BLaER1 (cell line): Measurements from ENCODE around the gene XRN1.

Experiments
- H3K27ac ChIP-seq: shearing (Covaris generic); formaldehyde crosslinking; 2 replicates; pipeline ENCODE4 v1.8.1; 2022
- H3K27me3 ChIP-seq: shearing (Covaris generic); formaldehyde crosslinking; 2 replicates; pipeline ENCODE4 v1.8.1; 2022
- H3K36me3 ChIP-seq: shearing (Covaris generic); formaldehyde crosslinking; 2 replicates; pipeline ENCODE4 v1.8.1; 2022
- H3K4me1 ChIP-seq: shearing (Covaris generic); formaldehyde crosslinking; 2 replicates; pipeline ENCODE4 v1.8.1; 2022
- H3K4me2 ChIP-seq: shearing (Covaris generic); formaldehyde crosslinking; 2 replicates; pipeline ENCODE4 v1.8.1; 2022
- H3K4me3 ChIP-seq: shearing (Covaris generic); formaldehyde crosslinking; 2 replicates; pipeline ENCODE4 v1.8.1; 2022
- H3K9ac ChIP-seq: shearing (Covaris generic); formaldehyde crosslinking; 2 replicates; pipeline ENCODE4 v1.8.1; 2022
- H3K9me3 ChIP-seq: shearing (Covaris generic); formaldehyde crosslinking; 2 replicates; pipeline ENCODE4 v1.8.1; 2022
- H4K20me1 ChIP-seq: shearing (Covaris generic); formaldehyde crosslinking; 2 replicates; pipeline ENCODE4 v1.8.1; 2022
- Cebpa-rat ChIP-seq: shearing (Covaris generic); IDR thresholded peaks from 2 replicates; pipeline ENCODE4 v1.8.1; 2022

The XRN1 gene, protein sequence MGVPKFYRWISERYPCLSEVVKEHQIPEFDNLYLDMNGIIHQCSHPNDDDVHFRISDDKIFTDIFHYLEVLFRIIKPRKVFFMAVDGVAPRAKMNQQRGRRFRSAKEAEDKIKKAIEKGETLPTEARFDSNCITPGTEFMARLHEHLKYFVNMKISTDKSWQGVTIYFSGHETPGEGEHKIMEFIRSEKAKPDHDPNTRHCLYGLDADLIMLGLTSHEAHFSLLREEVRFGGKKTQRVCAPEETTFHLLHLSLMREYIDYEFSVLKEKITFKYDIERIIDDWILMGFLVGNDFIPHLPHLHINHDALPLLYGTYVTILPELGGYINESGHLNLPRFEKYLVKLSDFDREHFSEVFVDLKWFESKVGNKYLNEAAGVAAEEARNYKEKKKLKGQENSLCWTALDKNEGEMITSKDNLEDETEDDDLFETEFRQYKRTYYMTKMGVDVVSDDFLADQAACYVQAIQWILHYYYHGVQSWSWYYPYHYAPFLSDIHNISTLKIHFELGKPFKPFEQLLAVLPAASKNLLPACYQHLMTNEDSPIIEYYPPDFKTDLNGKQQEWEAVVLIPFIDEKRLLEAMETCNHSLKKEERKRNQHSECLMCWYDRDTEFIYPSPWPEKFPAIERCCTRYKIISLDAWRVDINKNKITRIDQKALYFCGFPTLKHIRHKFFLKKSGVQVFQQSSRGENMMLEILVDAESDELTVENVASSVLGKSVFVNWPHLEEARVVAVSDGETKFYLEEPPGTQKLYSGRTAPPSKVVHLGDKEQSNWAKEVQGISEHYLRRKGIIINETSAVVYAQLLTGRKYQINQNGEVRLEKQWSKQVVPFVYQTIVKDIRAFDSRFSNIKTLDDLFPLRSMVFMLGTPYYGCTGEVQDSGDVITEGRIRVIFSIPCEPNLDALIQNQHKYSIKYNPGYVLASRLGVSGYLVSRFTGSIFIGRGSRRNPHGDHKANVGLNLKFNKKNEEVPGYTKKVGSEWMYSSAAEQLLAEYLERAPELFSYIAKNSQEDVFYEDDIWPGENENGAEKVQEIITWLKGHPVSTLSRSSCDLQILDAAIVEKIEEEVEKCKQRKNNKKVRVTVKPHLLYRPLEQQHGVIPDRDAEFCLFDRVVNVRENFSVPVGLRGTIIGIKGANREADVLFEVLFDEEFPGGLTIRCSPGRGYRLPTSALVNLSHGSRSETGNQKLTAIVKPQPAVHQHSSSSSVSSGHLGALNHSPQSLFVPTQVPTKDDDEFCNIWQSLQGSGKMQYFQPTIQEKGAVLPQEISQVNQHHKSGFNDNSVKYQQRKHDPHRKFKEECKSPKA (N-terminal part only)

GRCh38 chr3:142447852-142448823, at the start of gene XRN1:
Gene XRN1 (minus strand): TSS chr3:142448037. CDS start chr3:142447944, 93 bp downstream.
- H3K27ac ChIP-seq = peak within 1 kb of the TSS; percentile 96
- H3K27me3 ChIP-seq = no peaks in the 10 kb centered on the region
- H3K9me3 ChIP-seq = peaks cover 12% of the 10 kb centered on the region
- peaks cover 25% of the 10 kb centered on the region for H3K4me1 ChIP-seq
- peaks cover 47% of the 10 kb centered on the region for H3K36me3 ChIP-seq
- peak within 1 kb of the TSS; percentile 99 for H3K9ac ChIP-seq
- no peak for TF ChIP-seq Cebpa-rat
- H3K4me2 ChIP-seq = peak within 1 kb of the TSS; percentile 80
- H3K4me3 ChIP-seq = peak within 1 kb of the TSS; percentile 95
- peaks cover 20% of the 10 kb centered on the region; the same call in 1 of the 2 replicates for H4K20me1 ChIP-seq

DNA sequence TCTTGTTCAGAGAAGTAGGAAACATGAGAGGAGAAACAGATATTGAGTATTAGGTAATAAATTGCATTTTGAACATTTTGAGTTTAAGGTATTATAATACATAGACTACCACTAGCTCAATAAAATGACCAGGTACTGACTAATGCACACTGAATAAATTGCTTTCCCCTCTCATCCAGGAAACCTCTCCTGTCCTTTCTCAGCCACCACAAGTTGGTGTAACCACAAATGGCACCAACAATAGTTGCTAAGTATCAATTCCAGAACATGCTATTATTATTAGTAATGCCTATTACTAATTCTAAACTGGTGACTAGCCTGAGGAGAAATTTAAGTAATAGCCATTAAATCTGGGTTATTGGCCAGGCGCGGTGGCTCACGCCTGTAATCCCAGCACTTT, 47.3 kb upstream of the XRN1 start:
- peaks cover 78% of the 10 kb centered on the region for H3K36me3 ChIP-seq
- no peaks in the 10 kb centered on the region for H3K9me3 ChIP-seq
- H3K27me3 ChIP-seq = no peaks in the 10 kb centered on the region
- H3K4me1 ChIP-seq = no peaks in the 10 kb centered on the region
- no peak overlapping the region for H3K9ac ChIP-seq
- H3K4me3 ChIP-seq = no peak overlapping the region
- H4K20me1 ChIP-seq = no peaks in the 10 kb centered on the region
- no peak overlapping the region for H3K27ac ChIP-seq
- TF ChIP-seq Cebpa-rat = no peak
- no peak overlapping the region for H3K4me2 ChIP-seq

- H3K4me3 ChIP-seq = no peak overlapping the region
- H3K36me3 ChIP-seq = peaks cover 84% of the 10 kb centered on the region
- no peak overlapping the region for H3K4me2 ChIP-seq
- H4K20me1 ChIP-seq = no peaks in the 10 kb centered on the region
- no peak overlapping the region for H3K27ac ChIP-seq
- no peaks in the 10 kb centered on the region for H3K4me1 ChIP-seq
- H3K9me3 ChIP-seq = no peaks in the 10 kb centered on the region
- no peak overlapping the region for H3K9ac ChIP-seq
- no peaks in the 10 kb centered on the region for H3K27me3 ChIP-seq
- no peak for TF ChIP-seq Cebpa-rat
These were observed 44.3 kb upstream of the XRN1 start for GRCh38 chr3:142492184-142492583.

GRCh38 chr3:142489572-142490323, 41.9 kb upstream of the XRN1 start:
- Histone ChIP-seq H3K27ac (no peak overlapping the region), H3K4me2 (no peak overlapping the region), H3K4me3 (no peak overlapping the region), H3K36me3 (peaks cover 85% of the 10 kb centered on the region), H3K4me1 (no peaks in the 10 kb centered on the region), H3K9me3 (no peaks in the 10 kb centered on the region), H4K20me1 (no peaks in the 10 kb centered on the region), H3K27me3 (no peaks in the 10 kb centered on the region), H3K9ac (no peak overlapping the region)
- TF ChIP-seq Cebpa-rat = no peak

DNA sequence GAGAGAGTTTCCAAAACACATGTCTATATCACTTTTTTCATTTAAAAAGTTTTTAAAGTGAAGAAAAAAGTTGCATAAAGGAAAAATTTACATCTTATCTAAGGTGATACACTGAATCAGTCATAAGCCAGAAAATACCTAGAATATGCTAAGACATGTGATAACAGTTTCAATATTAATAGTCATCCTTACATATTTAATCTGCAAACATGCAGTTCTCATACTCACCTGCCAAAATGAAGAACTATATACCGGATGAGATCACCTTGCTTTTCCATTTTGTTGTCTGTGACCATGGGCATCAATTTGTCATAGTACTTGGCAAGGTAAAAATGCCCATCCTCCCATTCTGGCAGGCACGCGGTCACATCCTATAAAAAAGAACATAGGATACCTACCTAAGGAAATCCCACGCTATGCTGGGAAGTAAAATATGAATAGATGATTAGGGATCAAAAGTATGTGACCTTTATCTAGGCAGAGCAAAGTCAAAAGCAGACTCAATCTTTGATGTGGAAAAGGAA, 37.1 kb upstream of the XRN1 start:
- H3K36me3 ChIP-seq = peaks cover 93% of the 10 kb centered on the region
- no peak overlapping the region for H3K4me3 ChIP-seq
- H4K20me1 ChIP-seq = no peaks in the 10 kb centered on the region
- no peak overlapping the region for H3K27ac ChIP-seq
- TF ChIP-seq Cebpa-rat = no peak
- H3K27me3 ChIP-seq = no peaks in the 10 kb centered on the region
- no peaks in the 10 kb centered on the region for H3K4me1 ChIP-seq
- H3K4me2 ChIP-seq = no peak overlapping the region
- H3K9me3 ChIP-seq = peaks cover 29% of the 10 kb centered on the region
- H3K9ac ChIP-seq = no peak overlapping the region

DNA sequence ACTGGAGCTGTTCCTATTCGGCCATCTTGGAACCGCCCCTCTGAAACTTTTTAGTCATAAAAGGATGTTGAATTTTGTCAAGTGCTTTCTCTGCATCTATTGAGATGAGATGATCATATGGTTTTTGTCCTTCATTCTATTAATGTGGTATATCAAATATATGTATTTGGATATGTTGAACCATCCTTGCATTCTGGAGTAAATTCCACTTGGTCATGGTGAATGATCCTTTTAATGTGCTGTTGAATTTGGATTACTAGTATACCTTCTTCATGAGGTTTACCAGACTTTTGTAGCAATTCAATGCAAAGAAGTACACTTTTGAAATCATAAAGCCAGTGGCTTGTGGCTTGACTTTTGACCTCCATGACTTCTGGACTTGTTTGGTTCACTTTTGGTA, 33.4 kb upstream of the XRN1 start:
- Histone ChIP-seq H3K4me3 (no peak overlapping the region; the same call in 1 of the 2 replicates), H3K9ac (no peak overlapping the region), H3K9me3 (peaks cover 36% of the 10 kb centered on the region), H3K27me3 (no peaks in the 10 kb centered on the region), H3K36me3 (peaks cover 65% of the 10 kb centered on the region), H3K27ac (no peak overlapping the region), H4K20me1 (no peaks in the 10 kb centered on the region), H3K4me1 (no peaks in the 10 kb centered on the region), H3K4me2 (no peak overlapping the region)
- no peak for TF ChIP-seq Cebpa-rat

GRCh38 chr3:142470826-142471225, 23.0 kb upstream of the XRN1 start:
- peak; percentile 57; the same call in 1 of the 2 replicates for TF ChIP-seq Cebpa-rat
- Histone ChIP-seq H3K27me3 (no peaks in the 10 kb centered on the region), H3K4me1 (no peaks in the 10 kb centered on the region), H4K20me1 (no peaks in the 10 kb centered on the region), H3K9me3 (peaks cover 11% of the 10 kb centered on the region), H3K9ac (no peak overlapping the region), H3K4me3 (no peak overlapping the region), H3K4me2 (no peak overlapping the region), H3K36me3 (peaks cover 14% of the 10 kb centered on the region; the same call in 1 of the 2 replicates), H3K27ac (no peak overlapping the region)

DNA sequence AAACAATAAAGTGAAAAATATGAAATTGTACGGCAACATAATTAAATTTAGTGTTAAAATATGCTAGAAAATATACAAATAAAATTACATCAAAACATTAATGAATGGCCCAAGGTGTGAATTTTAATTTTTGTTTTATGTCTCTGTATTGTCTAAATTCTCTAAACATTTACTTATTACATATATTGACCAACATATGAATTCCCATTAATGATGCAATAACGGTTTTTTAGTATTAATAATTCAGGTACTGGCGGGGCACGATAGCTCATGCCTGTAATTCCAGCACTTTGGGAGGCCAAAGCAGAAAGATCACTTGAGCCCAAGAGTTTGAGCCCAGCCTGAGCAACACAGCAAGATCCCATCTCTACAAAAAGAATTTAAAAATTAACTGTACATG, 20.6 kb upstream of the XRN1 start:
- H3K4me3 ChIP-seq = no peak overlapping the region
- no peak overlapping the region for H3K4me2 ChIP-seq
- peaks cover 9% of the 10 kb centered on the region; the same call in 1 of the 2 replicates for H3K36me3 ChIP-seq

More for the DNA sequence above, 20.6 kb upstream of the XRN1 start:
- Histone ChIP-seq H3K9me3 (peaks cover 5% of the 10 kb centered on the region), H3K27me3 (no peaks in the 10 kb centered on the region), H4K20me1 (no peaks in the 10 kb centered on the region), H3K9ac (no peak overlapping the region), H3K27ac (no peak overlapping the region), H3K4me1 (no peaks in the 10 kb centered on the region)
- TF ChIP-seq Cebpa-rat = no peak
